HG03342 (cell line): ENCODE data around the gene TMEM95.

Experiments used
- ATAC-seq: cut with Tn5 transposase; IDR thresholded peaks from one replicate; pipeline ENCODE4 v1.9.1; 2021; ENCODE audit warnings: mild to moderate bottlenecking, moderate library complexity; ENCODE audit not compliant: unreplicated experiment

TMEM95 gene

GRCh38 chr17:7403977-7404736 is 49.2 kb downstream of the TMEM95 start, which contains the start of gene TMEM256:
Gene TMEM256 (minus strand): TSS chr17:7404097. CDS start chr17:7404084, 13 bp downstream.
- peak; percentile 88 for ATAC-seq

- peak; percentile 15 for ATAC-seq
Observed at GRCh38 chr17:7404737-7405349, 49.9 kb downstream of the TMEM95 start.

- ATAC-seq: no peak
Observed at GRCh38 chr17:7405350-7406234, 50.6 kb downstream of the TMEM95 start.

GRCh38 chr17:7406235-7406825 is 51.4 kb downstream of the TMEM95 start:
- ATAC-seq: no peak
